ENCODE measurements around the gene RIT1. TPM values are rescaled to one million over a fixed set of nuclear protein-coding genes. Genes with fewer than 3 reads are reported as not detected.

RIT1 gene
- total RNA-seq, 3 donors from 2014 or later, result 21.8 to 29.7 (median 23.5) TPM

DNA sequence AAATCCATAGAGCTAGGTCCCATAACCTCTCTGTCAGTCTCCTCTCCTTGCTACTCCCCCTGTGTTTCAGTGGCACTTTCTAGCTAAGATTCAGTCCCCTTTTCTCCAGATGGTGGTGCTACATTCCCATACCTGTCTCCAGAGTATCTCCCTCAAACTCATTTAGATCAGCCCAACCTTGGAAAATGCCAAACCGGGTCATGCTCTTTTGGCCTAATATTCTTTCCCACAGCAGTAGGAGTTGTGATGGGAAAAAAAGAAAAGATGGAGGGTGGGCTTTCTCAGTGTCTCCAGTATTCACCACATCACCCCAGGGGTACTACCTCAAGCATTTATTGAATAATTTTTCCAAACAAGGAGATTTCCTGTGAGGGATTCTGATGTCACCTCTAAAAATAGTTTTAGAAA lies 27.1 kb upstream of the RIT1 start:
- TF ChIP-seq, protein P1, sequence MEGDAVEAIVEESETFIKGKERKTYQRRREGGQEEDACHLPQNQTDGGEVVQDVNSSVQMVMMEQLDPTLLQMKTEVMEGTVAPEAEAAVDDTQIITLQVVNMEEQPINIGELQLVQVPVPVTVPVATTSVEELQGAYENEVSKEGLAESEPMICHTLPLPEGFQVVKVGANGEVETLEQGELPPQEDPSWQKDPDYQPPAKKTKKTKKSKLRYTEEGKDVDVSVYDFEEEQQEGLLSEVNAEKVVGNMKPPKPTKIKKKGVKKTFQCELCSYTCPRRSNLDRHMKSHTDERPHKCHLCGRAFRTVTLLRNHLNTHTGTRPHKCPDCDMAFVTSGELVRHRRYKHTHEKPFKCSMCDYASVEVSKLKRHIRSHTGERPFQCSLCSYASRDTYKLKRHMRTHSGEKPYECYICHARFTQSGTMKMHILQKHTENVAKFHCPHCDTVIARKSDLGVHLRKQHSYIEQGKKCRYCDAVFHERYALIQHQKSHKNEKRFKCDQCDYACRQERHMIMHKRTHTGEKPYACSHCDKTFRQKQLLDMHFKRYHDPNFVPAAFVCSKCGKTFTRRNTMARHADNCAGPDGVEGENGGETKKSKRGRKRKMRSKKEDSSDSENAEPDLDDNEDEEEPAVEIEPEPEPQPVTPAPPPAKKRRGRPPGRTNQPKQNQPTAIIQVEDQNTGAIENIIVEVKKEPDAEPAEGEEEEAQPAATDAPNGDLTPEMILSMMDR (IDR thresholded peaks at IDR 0.05), result peak; percentile 15
- ATAC-seq (no peak), DNase-seq (peak in 1 of 3 donors; percentile 75)
- H3K36me3 ChIP-seq (ENCODE audit: low read depth), result peaks cover 3% of the 10 kb centered on the region
- H3K9me3 ChIP-seq, result no peaks in the 10 kb centered on the region
- H3K4me1 ChIP-seq (ENCODE audit: low read depth), result peaks cover 26% of the 10 kb centered on the region
- H3K4me3 ChIP-seq, result no peak overlapping the region
- intact Hi-C loops (cut with DNase I, micrococcal nuclease), result loop anchor here in 1 of 2 donors (5.0 kb wide), 1 partner anchor 49 kb away; no protein-coding TSS in a partner anchor

DNA sequence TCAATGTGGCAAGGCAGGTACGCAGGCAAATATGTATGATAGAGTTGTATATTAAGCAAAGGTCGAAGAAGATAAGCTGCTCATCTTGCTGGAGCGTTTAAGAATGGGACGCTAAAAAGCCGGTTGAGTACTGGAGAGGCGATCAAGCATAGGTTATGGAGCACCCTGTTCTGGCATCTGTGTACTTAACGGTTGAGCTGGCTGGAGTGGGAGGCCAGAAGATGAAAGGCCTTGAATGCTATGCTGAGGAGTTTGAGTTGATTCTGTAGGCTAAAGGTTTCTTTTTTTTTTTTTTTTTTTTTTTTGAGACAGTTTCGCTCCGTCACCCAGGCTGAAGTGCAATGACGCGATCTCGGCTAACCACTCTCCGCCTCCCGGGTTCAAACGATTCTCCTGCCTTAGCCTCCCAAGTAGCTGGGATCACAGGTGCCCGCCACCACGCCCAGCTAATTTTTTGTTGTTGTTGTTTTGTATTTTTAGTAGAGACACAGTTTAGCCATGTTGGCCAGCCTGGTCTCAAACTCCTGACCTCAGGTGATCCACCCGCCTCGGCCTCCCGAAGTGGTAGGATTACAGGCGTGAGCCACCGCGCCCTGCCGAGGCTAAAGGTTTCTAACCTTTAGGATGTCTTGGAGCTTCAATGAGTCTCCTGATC lies 23.9 kb upstream of the RIT1 start:
- H3K9me3 ChIP-seq, result no peaks in the 10 kb centered on the region
- TF ChIP-seq, protein P1 (IDR thresholded peaks at IDR 0.05), result no peak
- DNase-seq (peak in 1 of 3 donors; percentile 31), ATAC-seq (no peak)
- H3K36me3 ChIP-seq (ENCODE audit: low read depth), result peaks cover 3% of the 10 kb centered on the region
- peaks cover 45% of the 10 kb centered on the region for H3K4me1 ChIP-seq (ENCODE audit: low read depth)
- peak overlapping the region; percentile 48 for H3K4me3 ChIP-seq
- intact Hi-C loops (cut with DNase I, micrococcal nuclease), result loop anchor here in 1 of 2 donors (5.0 kb wide), 1 partner anchor 52 kb away; no protein-coding TSS in a partner anchor

DNA sequence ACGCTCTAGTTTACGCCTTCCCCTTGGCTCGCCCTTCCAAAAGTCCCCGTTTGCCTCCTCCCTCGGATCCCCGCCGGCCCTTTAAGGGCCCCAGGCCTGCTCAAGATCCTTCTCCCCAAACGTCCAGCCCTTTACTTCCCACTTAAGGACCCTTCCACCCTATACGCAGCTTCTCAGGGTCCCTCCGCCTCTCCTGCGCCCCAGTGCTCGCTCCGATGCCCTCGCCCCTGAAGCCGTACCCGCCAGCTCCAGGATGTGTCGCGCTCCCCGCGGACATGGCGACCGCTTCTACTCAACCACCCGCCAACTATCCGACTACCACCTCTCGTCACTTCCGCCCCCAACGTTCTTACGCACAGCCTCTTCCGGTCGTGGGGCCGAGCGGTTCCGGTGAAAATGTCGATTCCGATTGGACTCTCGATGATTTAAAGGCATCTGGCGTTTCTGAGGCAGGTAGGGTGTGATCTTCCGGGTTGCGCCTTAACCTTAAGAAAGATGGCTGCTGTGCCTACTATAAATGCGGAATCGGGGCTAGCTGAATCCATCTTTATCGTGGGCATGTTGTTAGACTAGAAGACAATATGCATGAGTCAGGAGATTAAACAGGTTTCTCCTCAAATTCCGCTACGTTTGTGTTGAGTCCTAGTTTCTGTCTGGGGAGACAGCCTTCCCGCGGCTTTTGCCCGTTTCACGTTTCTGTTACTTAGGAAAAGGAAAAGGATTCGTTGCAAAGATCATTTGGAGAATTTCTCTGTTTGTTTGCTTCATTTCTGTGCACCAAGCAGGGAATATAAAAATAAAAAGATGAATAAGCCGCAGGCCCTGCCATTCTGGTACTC lies 23.2 kb upstream of the RIT1 start, which contains the start of gene KHDC4:
Gene KHDC4, minus strand, starts transcription at position 317 of the 839 bp plus-strand sequence. Its CDS starts 40 bp downstream, at position 277.
- intact Hi-C loops (cut with DNase I, micrococcal nuclease), result no loop called here
- Histone ChIP-seq H3K4me1 (ENCODE audit: low read depth) (peaks cover 48% of the 10 kb centered on the region), H3K4me3 (peak within 1 kb of the TSS; percentile 48), H3K36me3 (ENCODE audit: low read depth) (peaks cover 3% of the 10 kb centered on the region), H3K9me3 (no peaks in the 10 kb centered on the region)
- peak; percentile 94 to 97 (median 97) for DNase-seq
- TF ChIP-seq, protein P1 (IDR thresholded peaks at IDR 0.05), result no peak
- ATAC-seq, result peak; percentile 92

DNA sequence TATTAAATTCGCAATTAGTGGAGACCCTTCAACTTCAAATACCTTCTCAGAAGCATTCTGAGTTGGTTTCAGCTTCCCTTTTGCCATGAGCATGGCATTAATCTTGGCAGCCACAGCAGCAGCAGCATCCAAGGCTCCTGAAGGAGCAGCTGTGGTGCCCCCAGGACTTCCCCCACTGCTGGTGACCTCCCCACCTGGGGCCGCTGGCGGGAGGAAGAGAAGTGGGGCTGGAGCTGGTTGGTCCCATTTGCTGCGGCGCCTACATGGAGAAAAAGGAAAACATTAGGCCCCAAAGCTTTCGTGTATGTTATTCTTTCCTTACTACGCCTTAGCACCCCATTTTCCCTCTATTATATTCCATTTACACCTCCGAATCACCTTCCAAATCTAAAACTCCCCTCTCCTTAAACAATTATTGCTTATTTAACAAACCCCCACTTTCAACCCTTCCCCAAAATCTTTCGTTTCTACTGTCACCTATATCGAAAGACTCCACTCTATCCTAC lies 22.5 kb upstream of the RIT1 start:
- TF ChIP-seq, protein P1 (IDR thresholded peaks at IDR 0.05), result no peak
- H3K4me1 ChIP-seq (ENCODE audit: low read depth), result peaks cover 48% of the 10 kb centered on the region
- DNase-seq, result peak in 2 of 3 donors; percentile 21 to 54

DNA sequence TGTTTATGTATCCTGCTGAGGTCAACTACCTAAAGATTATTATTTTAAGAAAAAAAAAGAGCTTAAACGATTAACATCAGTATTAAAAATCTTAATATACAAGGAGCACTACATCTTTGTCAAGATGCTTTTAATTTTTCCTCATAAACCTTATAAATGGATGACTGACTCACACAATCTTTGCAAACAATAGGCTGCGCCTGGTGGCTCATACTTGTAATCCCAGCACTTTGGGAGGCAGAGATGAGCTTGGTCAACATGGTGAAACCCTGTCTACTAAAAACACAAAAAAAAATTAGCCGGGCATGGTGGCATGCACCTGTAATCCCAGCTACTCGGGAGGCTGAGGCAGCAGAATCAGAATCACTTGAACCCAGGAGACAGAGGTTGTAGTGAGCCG lies 21.3 kb upstream of the RIT1 start:
- Histone ChIP-seq H3K4me1 (ENCODE audit: low read depth) (peaks cover 48% of the 10 kb centered on the region), H3K36me3 (ENCODE audit: low read depth) (peaks cover 12% of the 10 kb centered on the region), H3K4me3 (no peak overlapping the region), H3K9me3 (no peaks in the 10 kb centered on the region)
- TF ChIP-seq, protein P1 (IDR thresholded peaks at IDR 0.05), result no peak
- DNase-seq (no peak), ATAC-seq (no peak)
- intact Hi-C loops (cut with DNase I, micrococcal nuclease), result no loop called here

More for the DNA sequence above, 22.5 kb upstream of the RIT1 start:
- ATAC-seq, result no peak
- H3K36me3 ChIP-seq (ENCODE audit: low read depth), result peaks cover 4% of the 10 kb centered on the region
- intact Hi-C loops (cut with DNase I, micrococcal nuclease), result no loop called here
- peak overlapping the region; percentile 48 for H3K4me3 ChIP-seq
- no peaks in the 10 kb centered on the region for H3K9me3 ChIP-seq

Data from mucosa of descending colon (tissue), 3 donors.